ENCODE measurements around the gene TM7SF2.

Gene TM7SF2

GRCh38 chr11:65111744-65112545 lies at the start of gene TM7SF2:
TSS of gene TM7SF2 (plus strand) at chr11:65111872. CDS start at chr11:65112016, 144 bp downstream.
- DNase-seq (ENCODE audit: low read depth in 2 of 2): peak; percentile 82 to 84

DNA sequence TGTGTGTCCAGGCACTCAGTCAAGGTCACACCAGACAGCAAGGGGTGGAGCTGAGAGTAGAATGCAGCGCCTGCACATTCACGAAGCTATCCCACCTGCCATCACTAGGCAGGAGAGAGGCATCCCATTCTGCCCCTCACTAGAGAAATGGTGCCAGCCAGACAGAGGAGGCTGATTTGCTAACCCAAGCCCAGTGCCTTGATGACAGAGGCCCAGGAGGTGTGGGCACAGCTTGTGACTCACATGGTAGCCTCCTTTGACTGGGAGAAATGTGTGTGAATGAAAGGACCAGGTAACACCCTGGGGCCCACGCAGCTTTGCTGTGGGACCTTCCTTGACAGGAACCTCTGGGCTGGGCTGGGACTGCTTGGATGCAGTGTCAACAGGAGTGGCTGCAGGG lies 48.1 kb upstream of the TM7SF2 start:
- no peak for DNase-seq (ENCODE audit: low read depth in 2 of 2)

GRCh38 chr11:65064847-65065240 lies 46.8 kb upstream of the TM7SF2 start:
- DNase-seq (ENCODE audit: low read depth in 2 of 2): no peak

GRCh38 chr11:65065851-65066250 lies 45.8 kb upstream of the TM7SF2 start:
- DNase-seq (ENCODE audit: low read depth in 2 of 2): no peak

DNA sequence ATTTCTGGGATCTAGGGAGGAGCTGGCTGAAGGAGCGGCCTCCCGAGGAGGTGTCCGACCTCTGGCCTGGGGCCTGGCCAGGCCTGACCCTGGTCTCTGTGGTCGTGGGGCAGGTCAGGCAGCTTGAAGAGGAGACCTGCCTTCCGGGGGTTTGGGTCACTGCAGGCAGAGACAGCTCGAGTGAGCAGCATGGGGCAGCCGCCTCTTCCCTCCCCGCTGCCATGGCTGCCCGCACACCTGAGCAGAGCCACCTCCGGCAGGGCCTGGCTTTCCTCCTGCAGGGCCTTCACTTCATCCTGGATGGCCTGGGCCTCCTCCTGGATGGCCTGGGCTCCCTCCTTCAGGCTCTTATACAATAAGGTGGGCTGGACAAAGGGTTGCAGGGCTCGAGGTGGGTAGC lies 45.4 kb upstream of the TM7SF2 start:
- DNase-seq (ENCODE audit: low read depth in 2 of 2): no peak

DNA sequence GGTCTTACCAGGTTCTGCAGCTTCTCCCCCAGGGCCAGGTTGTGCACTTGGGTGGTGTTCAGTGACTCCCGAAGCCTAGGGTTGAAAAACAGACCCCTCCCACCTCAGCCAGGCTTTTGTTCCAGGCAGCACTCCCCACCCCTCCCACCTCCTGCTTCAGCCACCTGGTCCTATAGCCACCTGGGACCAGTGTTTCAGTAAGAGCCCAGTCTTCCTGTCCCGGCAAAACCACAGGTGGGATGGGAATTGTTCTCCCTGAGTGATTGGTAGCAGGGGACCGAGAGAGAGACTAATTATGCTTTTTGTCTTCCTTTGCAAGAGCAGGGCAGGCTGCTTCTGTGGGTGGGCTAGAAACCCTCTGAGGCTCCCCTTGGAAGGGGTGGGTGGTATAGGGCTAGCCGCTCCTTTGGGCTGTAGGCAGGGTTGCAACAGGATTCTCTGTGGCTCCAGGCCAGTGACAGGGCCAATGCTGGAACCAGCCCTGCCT lies 44.8 kb upstream of the TM7SF2 start:
- no peak for DNase-seq (ENCODE audit: low read depth in 2 of 2)

- DNase-seq (ENCODE audit: low read depth in 2 of 2): no peak
Measured at GRCh38 chr11:65067446-65067845, 44.2 kb upstream of the TM7SF2 start.

DNA sequence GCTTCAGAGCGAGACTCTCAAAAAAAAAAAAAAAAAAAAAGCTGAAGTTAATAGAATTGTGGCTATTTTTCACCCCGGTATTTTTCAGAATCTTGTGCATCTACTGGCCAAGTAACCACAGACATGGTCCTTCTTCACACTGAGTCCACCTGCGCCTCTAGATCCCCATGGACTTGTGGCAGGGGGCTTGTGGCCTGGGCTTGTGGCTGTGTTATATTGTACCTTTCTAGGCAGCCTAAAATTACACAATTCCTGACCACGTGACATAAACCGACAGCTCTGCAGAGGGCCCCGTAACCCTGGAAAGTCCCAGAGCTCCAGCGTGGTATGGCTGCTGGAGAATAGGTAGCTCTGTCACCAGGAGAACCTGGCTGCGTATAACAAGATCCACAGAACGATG lies 42.5 kb upstream of the TM7SF2 start:
- no peak for DNase-seq (ENCODE audit: low read depth in 2 of 2)

GRCh38 chr11:65071907-65072630 lies 39.6 kb upstream of the TM7SF2 start:
- DNase-seq (ENCODE audit: low read depth in 2 of 2): no peak

DNA sequence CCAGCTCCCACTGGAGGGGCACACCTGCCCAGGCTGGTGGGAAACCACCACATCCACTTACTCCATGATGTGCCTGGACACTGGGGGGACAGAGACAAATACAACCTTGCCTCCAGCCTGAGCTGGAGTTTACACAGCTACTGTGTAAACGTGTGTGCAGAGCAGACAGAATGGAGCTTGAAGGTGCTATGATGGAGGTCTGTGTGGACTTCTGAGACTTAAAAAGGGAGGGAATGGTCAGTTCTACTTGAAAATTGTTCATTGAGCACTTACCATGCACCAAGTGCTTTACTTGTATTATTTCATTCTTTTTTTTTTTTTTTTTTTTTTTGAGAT lies 39.1 kb upstream of the TM7SF2 start:
- no peak for DNase-seq (ENCODE audit: low read depth in 2 of 2)

DNA sequence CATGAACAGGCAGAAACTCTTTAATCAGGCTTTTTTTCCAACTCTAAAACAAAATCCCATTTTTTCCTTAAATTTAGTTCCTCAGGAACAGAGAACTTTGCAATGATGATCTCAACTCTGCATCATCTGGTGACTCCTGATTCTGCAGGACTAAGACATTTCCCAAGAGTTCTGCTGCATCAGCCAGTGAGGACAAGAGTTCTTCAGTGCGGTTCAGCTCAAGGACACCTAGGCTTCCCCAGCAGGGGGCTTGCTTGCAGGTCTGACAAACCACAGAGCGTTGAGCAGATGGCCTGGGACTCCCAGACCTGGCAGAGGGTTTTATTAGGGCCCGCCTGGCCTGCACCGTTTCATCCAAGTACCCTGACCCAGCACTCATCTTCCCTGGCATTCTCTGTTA lies 34.2 kb upstream of the TM7SF2 start:
- DNase-seq (ENCODE audit: low read depth in 2 of 2): no peak

DNA sequence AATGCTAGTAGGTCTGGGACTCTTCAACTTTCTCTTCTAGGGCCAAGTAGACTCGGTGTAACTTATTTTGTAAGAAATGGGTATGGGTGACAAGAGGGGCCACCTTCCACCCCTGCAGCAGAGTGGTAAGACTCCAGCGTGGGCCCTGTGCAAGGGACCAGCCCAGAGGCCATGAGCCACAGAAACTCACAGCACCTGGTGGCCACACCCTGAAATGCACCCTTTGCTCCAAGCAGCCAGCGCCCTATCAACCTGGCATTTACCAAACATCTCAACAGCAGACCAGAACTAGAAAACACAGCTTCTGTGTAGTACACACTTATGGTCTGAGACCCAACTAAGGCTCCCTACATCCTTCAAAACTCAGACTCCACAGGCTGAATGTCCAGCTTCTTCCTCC lies 33.5 kb upstream of the TM7SF2 start:
- peak; percentile 23 to 45 for DNase-seq (ENCODE audit: low read depth in 2 of 2)

DNA sequence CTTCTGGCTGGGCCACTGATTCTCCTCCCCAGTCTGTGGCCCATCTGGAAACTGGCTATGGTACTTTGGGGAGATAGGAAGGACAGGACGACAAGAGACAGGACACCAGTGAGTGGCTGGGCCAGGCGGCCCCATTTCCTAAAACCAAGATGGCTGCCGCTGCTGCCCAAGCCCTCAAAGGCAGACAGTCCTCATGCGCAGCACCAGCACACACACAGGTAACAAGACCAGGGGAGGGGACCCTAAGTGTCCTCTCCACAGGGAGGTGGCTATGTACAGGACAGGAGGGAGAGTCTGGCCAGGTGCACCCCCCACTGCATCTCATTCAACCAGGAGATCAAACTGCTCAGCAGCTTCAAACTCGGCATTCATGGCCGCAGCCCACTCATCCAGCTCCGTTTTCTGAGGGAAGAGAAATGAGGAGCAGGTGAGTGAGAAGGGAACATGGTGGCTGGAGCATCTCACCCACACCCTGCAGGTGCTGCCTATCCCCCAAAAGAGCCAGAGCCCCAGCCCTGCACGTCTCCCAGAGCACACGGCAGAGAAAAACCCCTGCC lies 32.8 kb upstream of the TM7SF2 start:
- DNase-seq (ENCODE audit: low read depth in 2 of 2): no peak

- DNase-seq (ENCODE audit: low read depth in 2 of 2): no peak
Measured at GRCh38 chr11:65083134-65083833, 28.4 kb upstream of the TM7SF2 start.

DNA sequence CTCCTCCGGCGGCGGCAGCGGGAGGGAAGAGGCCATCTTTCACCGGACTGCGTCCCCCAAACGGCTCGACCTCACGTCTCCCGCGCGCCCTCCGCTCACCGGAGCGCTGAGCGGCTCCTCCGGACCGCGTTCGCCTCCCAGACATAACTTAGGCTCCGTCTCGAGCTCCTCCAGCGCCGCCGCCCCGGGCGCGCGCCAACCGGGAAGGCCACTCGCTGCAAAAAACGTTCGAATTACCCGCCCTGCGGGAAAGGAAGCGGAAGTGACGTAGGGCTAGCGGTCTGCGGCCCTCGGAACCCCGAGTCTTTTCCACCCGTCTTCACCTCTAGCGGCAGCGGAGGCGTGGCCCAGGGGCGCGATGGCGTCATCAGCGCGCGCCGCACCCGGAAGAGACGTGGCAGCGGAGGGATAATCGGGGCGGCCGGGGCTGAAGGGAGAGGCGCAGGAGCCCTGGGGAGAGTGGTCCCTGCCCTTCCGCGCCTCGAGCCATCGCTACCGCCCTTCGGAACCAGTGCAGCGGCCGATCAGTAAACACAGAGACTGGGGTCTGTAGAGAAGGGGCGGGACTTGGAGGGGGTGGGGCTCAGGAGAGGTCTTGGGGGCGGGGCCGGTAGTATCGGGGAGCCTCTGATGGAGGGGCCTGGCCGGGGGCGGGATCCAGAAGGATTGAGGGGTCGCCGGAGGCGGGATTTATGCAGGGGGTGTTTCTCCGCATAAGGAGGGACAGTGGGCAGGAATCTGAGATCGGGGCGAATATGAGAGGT lies 27.7 kb upstream of the TM7SF2 start, which contains the start of the genes CDCA5 and ZFPL1:
Gene CDCA5 (minus strand): TSS at position 207 of the 764 bp plus-strand sequence. CDS start 62 bp downstream, at position 145.
Gene ZFPL1 (plus strand): TSS at position 389 of the 764 bp plus-strand sequence. CDS start 477 bp downstream, outside the sequence.
- peak; percentile 91 to 94 for DNase-seq (ENCODE audit: low read depth in 2 of 2)

DNA sequence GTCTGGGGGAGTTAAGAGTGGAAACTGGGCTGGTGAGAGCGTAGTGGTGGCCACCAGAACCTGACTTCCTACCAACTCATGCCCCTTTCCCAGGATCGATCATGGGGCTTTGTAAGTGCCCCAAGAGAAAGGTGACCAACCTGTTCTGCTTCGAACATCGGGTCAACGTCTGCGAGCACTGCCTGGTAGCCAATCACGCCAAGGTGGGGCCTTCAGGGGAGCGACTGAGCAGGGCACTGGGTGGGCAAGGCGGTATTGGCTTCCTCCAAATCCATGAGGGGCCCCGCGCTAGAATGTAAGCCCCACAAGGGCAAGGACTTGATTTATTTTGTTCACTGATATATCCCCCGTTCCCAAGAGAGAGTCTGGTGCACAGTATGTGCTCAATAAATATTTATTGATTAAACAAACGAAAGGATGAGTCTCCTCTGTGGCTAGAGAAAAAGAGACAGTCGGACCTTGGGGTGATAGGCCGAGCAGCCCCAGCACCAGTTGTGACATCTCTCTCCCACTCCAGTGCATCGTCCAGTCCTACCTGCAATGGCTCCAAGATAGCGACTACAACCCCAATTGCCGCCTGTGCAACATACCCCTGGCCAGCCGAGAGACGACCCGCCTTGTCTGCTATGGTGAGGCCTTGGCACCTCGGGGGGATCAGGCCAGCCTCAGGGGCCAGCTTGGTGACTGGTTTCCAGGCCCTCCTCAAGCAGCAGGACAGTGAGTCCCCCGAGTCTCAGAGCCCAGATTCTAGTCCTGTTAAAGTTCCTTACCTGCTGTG lies 26.9 kb upstream of the TM7SF2 start:
- DNase-seq (ENCODE audit: low read depth in 2 of 2): no peak

GRCh38 chr11:65085446-65085845 lies 26.2 kb upstream of the TM7SF2 start:
- DNase-seq (ENCODE audit: low read depth in 2 of 2): no peak

DNA sequence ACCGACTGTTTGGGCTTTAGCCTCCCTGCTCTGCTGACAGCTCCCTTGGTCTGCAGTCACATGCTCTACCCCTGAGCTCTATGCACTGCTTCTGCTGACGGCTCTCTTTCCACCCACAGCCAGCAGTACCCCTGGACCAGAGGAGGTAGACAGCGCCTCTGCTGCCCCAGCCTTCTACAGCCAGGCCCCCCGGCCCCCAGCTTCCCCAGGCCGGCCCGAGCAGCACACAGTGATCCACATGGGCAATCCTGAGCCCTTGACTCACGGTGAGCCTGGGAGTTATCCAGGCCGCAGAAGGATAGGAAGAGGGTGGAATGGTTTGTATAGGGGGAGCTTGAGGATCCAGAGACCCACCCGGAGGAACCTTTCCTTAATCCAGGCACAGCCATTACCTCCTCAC lies 24.9 kb upstream of the TM7SF2 start:
- no peak for DNase-seq (ENCODE audit: low read depth in 2 of 2)

- DNase-seq (ENCODE audit: low read depth in 2 of 2): no peak
Measured at GRCh38 chr11:65087216-65087615, 24.5 kb upstream of the TM7SF2 start.

DNA sequence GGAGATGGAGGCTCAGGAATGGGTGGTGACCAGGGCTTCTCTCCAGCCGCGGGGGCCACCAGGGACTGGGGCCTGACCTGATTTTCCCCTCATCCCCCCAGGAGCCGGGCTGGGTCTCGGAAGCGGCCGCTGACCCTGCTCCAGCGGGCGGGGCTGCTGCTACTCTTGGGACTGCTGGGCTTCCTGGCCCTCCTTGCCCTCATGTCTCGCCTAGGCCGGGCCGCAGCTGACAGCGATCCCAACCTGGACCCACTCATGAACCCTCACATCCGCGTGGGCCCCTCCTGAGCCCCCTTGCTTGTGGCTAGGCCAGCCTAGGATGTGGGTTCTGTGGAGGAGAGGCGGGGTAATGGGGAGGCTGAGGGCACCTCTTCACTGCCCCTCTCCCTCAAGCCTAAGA lies 23.8 kb upstream of the TM7SF2 start:
- DNase-seq (ENCODE audit: low read depth in 2 of 2): no peak
